Liver (tissue), 3 donors: ENCODE data around the gene PHF24.

Source experiments
- EGR1 ChIP-seq, 2 donors: IDR thresholded peaks; 2 replicates each; pipeline ENCODE4 v1.6.1; 2016 to 2018; ENCODE audit warnings: antibody characterized with exemption in 2 of 2, low read depth in 2 of 2
- FOXA1 ChIP-seq: IDR thresholded peaks from 2 replicates; pipeline ENCODE4 v1.6.1; 2016; ENCODE audit warnings: antibody characterized with exemption
- GABPA ChIP-seq, 2 donors: IDR thresholded peaks in 1 of 2; conservative IDR thresholded peaks in 1 of 2; 2 replicates each; pipeline ENCODE4 v1.6.1; 2016; ENCODE audit warnings: antibody characterized with exemption in 2 of 2, mild to moderate bottlenecking in 1 of 2, moderate library complexity in 1 of 2
- TF ChIP-seq, protein P1 (sequence below): fragments of 150-350 bp; IDR thresholded peaks from 2 replicates; pipeline ENCODE4 v1.5.1; 2017; ENCODE audit warnings: improper control_type of control experiment, low read depth, low read length; ENCODE audit not compliant: missing input control
- donor health status: healthy.
- donor health status: healthy.

DNA sequence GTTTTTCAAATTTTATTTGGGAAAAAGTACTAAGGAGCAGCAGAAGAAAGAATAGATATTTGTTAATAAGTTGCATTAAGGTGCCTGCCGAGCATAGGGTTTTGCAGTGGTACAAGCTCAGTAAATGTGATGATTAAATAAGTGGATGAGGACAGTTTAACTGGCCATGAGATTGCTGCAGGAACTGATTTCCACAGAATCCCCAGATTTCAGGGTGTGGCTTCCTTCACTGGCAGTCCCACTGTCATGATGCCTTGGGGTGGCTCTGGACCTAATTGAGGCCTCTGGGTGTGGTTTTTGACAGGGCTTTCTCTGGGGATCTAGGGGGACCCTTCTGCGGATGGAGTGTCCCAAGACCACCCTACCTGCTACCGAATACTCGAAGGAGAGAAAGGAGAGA is 1.4 kb downstream of the PHF24 start:
- TF ChIP-seq, protein P1, sequence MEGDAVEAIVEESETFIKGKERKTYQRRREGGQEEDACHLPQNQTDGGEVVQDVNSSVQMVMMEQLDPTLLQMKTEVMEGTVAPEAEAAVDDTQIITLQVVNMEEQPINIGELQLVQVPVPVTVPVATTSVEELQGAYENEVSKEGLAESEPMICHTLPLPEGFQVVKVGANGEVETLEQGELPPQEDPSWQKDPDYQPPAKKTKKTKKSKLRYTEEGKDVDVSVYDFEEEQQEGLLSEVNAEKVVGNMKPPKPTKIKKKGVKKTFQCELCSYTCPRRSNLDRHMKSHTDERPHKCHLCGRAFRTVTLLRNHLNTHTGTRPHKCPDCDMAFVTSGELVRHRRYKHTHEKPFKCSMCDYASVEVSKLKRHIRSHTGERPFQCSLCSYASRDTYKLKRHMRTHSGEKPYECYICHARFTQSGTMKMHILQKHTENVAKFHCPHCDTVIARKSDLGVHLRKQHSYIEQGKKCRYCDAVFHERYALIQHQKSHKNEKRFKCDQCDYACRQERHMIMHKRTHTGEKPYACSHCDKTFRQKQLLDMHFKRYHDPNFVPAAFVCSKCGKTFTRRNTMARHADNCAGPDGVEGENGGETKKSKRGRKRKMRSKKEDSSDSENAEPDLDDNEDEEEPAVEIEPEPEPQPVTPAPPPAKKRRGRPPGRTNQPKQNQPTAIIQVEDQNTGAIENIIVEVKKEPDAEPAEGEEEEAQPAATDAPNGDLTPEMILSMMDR = no peak
- TF ChIP-seq GABPA (IDR thresholded peaks at IDR 0.05 in 1 of 2, conservative IDR thresholded peaks at IDR 0.05 in 1 of 2) = no peak
- no peak for TF ChIP-seq FOXA1
- no peak for TF ChIP-seq EGR1 (IDR thresholded peaks at IDR 0.05; ENCODE audit: low read depth in 2 of 2)
